Hematopoietic multipotent progenitor cell treated with erythropoietin and hydrocortisone succinate and interleukin-3 and kit ligand, for 8 days (in vitro differentiated cells): ENCODE data around the gene CLEC3A.
"Not testable (repeated sequence)": the region's sequence is repeated elsewhere in the genome, so short reads cannot be mapped to it uniquely, and the experiment has no call there.

Experiments used
- DNase-seq: peaks from one replicate; pipeline ENCODE4 v3.0.0-alpha.2; 2015

CLEC3A gene, protein sequence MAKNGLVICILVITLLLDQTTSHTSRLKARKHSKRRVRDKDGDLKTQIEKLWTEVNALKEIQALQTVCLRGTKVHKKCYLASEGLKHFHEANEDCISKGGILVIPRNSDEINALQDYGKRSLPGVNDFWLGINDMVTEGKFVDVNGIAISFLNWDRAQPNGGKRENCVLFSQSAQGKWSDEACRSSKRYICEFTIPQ

GRCh38 chr16:78022347-78023060 is at the start of gene CLEC3A:
TSS of gene CLEC3A (plus strand) at chr16:78022548. CDS start at chr16:78022627, 79 bp downstream.
- no peak for DNase-seq

- DNase-seq = peak; percentile 25
These were observed 47.5 kb upstream of the CLEC3A start for GRCh38 chr16:77974883-77975282.

GRCh38 chr16:77975942-77976341 is 46.4 kb upstream of the CLEC3A start:
- DNase-seq = no peak

- DNase-seq = no peak
These were observed 45.0 kb upstream of the CLEC3A start for GRCh38 chr16:77977339-77977738.

DNA sequence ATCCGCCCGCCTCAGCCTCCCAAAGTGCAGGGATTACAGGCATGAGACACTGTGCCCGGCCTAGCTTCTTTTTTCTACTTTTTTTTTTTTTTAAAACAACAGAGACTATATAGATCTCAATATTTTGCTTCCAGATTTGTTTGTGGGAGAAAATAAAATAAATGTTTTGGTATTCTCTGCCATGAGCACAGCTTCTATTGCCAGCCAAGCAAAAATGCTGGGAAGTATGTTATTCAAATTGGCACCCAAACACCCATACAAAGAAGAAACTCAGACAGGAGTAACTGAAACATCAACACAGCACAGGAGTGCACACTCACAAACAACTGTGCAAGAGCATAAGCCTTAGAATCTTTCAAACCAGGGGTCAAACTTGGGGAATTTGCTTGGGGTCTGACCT is 37.2 kb upstream of the CLEC3A start:
- no peak for DNase-seq

- DNase-seq = no peak
These were observed 36.2 kb upstream of the CLEC3A start for GRCh38 chr16:77986011-77986740.

DNA sequence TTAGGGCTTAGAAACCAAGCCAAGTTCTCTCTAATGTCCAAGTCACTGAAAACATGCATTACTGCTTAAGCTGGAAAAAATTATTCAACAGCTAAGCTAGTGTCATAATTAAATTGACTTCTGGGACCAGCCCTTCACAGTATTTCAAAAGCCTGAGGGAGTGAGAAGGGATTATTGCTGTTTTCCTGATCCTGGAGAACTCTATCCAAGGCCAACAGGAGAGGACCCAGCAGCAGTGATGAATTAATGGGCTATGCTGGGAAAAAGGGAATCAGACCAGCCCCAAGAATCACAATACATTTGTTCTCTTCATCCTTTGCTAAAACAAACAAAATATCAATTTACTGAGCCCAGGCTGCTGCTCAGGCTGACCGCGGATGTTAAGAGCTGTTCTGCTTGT is 34.5 kb upstream of the CLEC3A start:
- no peak for DNase-seq

DNA sequence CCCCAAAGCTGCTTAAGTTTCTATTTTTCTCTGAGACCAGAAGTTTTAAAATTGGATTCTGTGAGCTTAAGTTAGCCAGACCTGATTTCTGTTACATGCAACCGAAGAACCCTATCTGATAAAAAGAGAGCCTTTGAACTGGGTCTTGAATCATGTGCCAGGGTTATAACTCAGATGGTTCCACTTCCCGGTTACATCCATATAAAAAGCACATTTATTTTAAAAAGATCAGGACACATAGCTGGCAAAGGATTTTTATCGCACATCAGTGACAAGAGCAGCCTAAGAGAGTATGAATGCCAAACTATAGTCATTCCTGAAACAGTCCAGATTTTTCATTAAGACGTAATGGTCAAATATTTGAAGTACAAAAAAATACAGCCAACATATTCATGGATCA is 32.5 kb upstream of the CLEC3A start:
- no peak for DNase-seq

- DNase-seq = no peak
These were observed 30.6 kb upstream of the CLEC3A start for GRCh38 chr16:77991701-77992100.

DNA sequence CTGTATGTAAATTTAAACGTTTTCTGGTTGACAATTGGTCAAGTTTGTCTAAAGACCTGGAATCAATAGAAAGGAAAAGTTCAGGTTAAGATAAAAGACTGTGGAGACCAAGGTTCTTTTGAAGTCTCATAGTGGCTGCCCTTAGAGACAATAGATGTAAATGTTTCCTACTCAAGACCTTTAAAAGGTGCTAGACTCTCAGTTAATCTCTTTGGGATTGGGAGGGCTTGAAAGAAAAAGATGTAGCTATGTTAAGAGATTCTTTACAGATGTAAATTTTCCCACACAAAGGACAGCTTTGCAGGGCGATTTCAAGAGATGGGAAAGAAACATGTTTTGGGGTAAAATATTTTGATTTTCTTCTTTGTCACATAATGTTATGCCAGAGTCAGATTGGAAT is 30.0 kb upstream of the CLEC3A start:
- DNase-seq = not testable (repeated sequence)

DNA sequence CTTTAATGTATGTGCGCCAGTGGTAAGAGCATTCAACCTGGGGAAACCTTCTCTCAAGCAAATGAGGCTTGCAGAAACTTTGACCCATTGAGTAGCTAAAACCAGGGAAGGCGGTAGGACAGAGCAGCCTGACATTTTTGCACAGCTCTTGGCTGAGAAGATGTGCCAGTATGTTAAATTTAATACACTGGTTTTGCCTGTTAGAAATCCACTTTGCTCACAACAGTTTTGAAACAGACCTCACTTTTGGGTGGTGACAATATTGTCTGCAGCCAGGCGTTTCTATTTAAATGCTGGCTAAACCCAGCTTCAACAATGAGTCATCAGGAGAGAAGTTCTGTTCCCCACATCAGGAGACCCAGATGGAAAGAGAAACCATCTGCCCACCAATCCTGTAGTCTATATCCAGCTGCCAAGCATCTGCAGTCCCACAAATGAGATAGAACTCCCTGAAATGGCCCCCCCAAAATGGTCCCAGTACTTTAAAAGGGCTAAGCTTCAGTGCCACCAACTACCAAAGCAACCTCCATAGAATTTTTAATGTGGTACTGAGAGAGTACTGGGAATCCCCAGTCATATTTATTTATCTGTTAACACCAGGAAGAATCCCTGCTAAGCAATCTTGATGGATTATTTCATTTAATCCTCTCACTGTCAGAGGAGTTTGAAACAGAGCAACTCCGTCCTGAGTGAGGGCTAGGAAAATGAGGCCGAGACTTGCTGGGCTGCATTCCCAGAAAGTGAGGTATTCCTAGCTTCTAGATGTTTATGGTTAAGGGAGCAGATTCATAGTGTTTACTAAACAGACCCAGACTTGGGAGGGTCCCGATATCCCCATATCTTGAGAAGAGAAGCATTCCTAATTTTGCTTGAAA is 29.0 kb upstream of the CLEC3A start:
- no peak for DNase-seq

- no peak for DNase-seq
These were observed 26.4 kb upstream of the CLEC3A start for GRCh38 chr16:77995843-77996455.

GRCh38 chr16:77998350-77999023 is 23.9 kb upstream of the CLEC3A start:
- DNase-seq = no peak

- DNase-seq = no peak
These were observed 20.8 kb upstream of the CLEC3A start for GRCh38 chr16:78001451-78002025.

DNA sequence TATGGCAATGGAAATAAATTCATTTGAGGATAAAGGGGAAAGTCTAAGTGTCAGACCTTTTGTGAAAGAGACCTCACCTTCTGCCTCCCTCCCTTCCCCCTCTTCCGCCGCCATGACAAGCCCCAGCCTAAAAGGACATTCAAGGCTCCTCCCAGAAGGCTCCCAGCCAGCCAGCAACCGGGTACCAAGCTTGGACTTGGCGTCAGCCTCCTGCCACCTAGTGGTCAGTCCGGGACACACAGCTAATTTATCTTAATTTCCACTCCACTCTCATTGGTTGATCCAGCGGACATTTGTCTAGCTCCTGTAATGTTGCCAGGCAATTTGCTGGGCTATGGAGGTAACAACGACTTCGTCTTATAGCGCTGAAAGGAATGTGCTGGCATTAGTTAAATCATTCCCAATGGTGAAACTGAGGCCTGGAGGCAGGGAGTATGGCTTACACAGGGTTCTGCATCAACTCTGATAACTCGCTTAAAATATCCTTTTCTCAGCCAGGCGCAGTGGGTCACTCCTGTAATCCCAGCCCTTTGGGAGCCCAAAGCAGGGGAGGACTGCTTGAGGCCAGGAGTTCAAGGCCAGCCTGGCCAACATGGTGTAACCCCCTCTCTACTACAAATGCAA is 19.3 kb upstream of the CLEC3A start:
- peak; percentile 90 for DNase-seq

DNA sequence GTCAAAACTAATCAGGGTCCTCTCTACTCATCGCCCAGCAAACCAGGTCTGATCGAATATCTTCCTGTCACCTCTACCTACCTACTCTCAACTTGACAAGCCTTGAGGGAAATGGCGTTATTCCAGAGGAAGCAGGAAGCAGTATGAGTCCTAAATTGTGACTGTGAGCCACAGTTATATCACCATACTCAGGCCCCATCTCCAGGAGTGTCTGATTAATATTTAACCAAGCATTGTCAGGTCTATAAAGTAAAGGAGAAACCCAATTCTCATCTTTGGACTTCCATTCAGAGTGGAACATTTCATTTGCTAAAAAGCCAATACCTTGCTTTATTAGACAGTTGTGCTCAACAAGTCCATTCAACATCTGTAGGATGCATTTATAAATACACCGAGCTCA is 17.8 kb upstream of the CLEC3A start:
- no peak for DNase-seq

GRCh38 chr16:78005881-78006280 is 16.5 kb upstream of the CLEC3A start:
- peak; percentile 14 for DNase-seq

DNA sequence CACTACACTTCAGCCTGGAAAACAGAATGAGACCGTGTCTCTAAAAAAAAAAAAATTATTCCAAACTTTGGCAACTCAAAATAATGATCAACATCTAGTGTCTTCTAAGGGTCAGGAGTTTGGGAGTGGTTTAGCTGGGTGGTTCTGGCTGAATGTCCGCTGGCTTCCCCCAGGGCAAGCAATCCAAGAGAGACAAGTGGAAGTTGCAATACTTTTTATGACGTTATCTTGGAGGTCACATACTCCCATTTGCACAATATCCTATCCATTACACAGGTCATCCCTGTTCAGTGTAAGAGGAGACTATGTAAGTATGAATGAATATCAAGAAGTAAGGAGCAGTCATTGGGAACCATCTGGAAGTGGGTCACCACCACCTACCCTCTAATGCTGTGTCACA is 15.2 kb upstream of the CLEC3A start:
- DNase-seq = no peak

- no peak for DNase-seq
These were observed 1.8 kb downstream of the CLEC3A start for GRCh38 chr16:78024159-78024558.

DNA sequence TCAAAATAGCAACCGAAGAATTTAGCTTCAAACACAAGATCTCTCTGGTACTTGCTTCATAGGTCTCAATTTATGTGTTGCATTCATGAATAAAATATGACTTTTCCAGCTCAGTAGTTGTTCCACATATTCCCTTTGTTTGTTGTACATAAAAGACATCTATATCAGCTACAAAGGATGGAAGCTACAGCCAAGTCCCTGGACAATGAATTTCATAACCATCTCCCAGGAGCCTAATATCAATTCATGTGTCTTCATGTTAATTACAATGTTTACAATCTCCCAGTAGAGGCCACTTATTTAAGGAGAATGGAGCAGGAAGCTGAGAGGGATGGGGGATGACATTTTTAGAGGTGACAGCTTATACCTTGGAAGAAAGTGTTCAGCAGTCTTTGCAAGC is 3.3 kb downstream of the CLEC3A start:
- no peak for DNase-seq

DNA sequence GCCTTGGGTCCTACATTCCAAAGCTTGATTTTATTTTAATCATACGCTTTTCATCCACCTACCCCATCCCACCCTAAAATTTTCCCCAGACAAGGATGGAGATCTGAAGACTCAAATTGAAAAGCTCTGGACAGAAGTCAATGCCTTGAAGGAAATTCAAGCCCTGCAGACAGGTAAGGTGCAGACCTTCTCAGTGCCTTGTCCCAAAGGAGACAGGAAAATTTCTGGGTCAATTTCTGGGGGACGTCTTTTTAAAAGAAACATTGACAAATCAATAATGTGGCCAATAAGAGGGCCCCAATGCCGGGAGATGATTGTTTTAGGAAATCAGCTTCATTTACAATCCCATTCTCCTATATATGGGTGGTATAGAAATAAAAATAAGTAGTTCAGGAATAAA is 5.7 kb downstream of the CLEC3A start:
- no peak for DNase-seq
